ENCODE measurements around the gene PNCK.

DNA sequence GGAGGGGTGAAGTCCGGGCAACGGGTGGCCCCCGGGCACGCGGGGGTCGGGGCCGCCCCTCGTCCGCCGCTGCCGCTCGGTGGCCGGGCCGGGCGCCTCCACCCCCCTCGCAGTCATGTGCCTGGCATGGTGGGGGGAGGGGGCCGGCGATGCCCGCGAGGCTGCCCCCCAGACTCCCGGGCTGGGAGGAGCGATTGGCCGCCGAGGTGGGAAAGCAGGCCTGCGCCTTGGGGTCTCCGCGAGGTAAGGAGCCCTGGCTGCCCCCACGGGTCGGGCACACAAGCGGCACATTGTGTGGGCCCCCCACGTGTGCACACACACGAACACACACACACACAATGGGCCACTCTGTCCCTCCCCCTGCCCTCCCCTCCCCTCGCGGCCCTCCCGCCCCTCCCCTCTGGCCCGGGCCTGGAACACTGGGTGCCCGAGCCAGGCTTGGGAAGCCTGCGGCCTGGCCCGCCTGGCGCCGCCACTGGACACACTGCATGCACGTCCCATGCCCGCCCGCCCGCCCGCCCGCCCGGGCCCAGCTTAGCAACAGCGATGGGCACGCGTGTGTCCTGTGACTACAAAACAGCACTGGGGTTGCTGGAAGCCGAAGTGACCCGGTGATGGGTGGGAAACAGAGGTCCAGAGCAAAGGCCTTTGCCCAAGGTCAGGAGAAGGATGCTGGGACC is 15.4 kb upstream of the PNCK start:
- no peak for TF ChIP-seq TCF4 (CRISPR knock-in tag; IDR thresholded peaks at IDR 0.05; ENCODE audit: borderline replicate concordance)
- no peak for TF ChIP-seq RARB (CRISPR knock-in tag; IDR thresholded peaks at IDR 0.05)
- TF ChIP-seq, protein P1, sequence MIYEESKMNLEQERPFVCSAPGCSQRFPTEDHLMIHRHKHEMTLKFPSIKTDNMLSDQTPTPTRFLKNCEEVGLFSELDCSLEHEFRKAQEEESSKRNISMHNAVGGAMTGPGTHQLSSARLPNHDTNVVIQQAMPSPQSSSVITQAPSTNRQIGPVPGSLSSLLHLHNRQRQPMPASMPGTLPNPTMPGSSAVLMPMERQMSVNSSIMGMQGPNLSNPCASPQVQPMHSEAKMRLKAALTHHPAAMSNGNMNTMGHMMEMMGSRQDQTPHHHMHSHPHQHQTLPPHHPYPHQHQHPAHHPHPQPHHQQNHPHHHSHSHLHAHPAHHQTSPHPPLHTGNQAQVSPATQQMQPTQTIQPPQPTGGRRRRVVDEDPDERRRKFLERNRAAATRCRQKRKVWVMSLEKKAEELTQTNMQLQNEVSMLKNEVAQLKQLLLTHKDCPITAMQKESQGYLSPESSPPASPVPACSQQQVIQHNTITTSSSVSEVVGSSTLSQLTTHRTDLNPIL (CRISPR knock-in tag; IDR thresholded peaks at IDR 0.05; ENCODE audit: low read depth): no peak
- TF ChIP-seq ZFP3 (CRISPR knock-in tag; IDR thresholded peaks at IDR 0.05): no peak
- TF ChIP-seq ISL1 (CRISPR knock-in tag; IDR thresholded peaks at IDR 0.05): no peak
